ENCODE data around the gene ZNF780B. TPM values are rescaled to one million over a fixed set of nuclear protein-coding genes. Genes with fewer than 3 reads are reported as not detected.

The ZNF780B gene
- total and polyA plus RNA-seq, 2 of the 8 experiments (the other 6 are each of a cell fraction or from before 2014, with no cell fraction given): 3.1 to 22.4 TPM

DNA sequence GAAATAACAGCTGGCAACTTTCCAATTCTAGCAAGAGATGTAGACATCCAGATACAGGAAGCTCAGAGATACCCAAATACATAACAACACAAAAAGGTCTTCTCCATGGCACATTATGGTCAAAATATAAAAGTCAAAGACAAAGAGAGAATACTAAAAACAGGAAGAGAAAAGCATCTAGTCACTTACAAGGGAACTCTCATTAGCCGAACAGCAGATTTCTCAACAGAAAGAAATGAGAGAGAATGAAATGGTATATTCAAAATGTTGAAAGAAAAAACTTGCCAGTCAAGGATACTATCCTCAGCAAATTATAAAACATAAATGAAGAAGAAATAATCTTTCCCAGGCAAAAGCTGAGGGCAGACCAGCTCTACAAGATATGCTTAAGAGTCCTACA lies 22.3 kb upstream of the ZNF780B start:
- Histone ChIP-seq H3K4ac (replicated peaks; ENCODE audit: insufficient read length, low read depth, low read length) (no peak overlapping the region), H2AFZ (ENCODE audit: low read length) (no peak overlapping the region), H4K5ac (ENCODE audit: insufficient read length, low read depth, low read length) (no peak overlapping the region), H2BK15ac (ENCODE audit: low read length) (no peak overlapping the region), H3K14ac (ENCODE audit: insufficient read length) (no peak overlapping the region), H3K4me3 (ENCODE audit: extremely low read depth in 1 of 4, insufficient read depth in 2 of 4, low read depth in 3 of 4, low read length in 4 of 4) (no peak overlapping the region), H3K36me3 (ENCODE audit: control insufficient read depth in 2 of 4, insufficient read depth in 4 of 4, low read length in 3 of 4) (peaks cover 2 to 67% (median 45%) of the 10 kb centered on the region in 4 experiments; a peak in 7 of 8 replicates), H3K4me2 (ENCODE audit: insufficient read depth in 1 of 2, low read depth in 2 of 2, low read length in 2 of 2) (no peak overlapping the region), H3K27ac (ENCODE audit: low read depth, low read length) (no peak overlapping the region), H3K27me3 (replicated peaks in 1 of 4; ENCODE audit: control insufficient read depth in 3 of 4, extremely low read depth in 1 of 4, insufficient read depth in 3 of 4, low read length in 3 of 4) (no peaks in the 10 kb centered on the region), H3K18ac (ENCODE audit: extremely low read depth, low read length) (no peak overlapping the region), H4K20me1 (replicated peaks in 1 of 2; ENCODE audit: control insufficient read depth in 1 of 2, insufficient read depth in 2 of 2, low read length in 2 of 2) (no peaks in the 10 kb centered on the region), H2BK12ac (ENCODE audit: low read depth, low read length) (no peak overlapping the region), H2BK20ac (ENCODE audit: low read length) (no peak overlapping the region), H2BK120ac (replicated peaks; ENCODE audit: low read depth, low read length) (no peak overlapping the region), H3K79me2 (ENCODE audit: control insufficient read depth in 1 of 2, insufficient read depth in 2 of 2, low read length in 2 of 2) (no peaks in the 10 kb centered on the region), H3K79me1 (ENCODE audit: low read depth, low read length) (no peaks in the 10 kb centered on the region), H2BK5ac (ENCODE audit: low read depth, low read length) (no peak overlapping the region), H4K8ac (ENCODE audit: extremely low read depth, insufficient read depth, low read length) (no peak overlapping the region), H2AK5ac (ENCODE audit: low read depth, low read length) (no peak overlapping the region), H3K4me1 (replicated peaks in 1 of 4; ENCODE audit: control insufficient read depth in 3 of 4, insufficient read depth in 4 of 4, low read length in 3 of 4) (no peaks in the 10 kb centered on the region), H3K56ac (replicated peaks; ENCODE audit: insufficient read length, low read depth, low read length) (no peak overlapping the region), H3K9ac (replicated peaks in 1 of 4; ENCODE audit: extremely low read depth in 1 of 4, low read depth in 3 of 4, low read length in 3 of 4) (no peak overlapping the region), H3K23ac (ENCODE audit: insufficient read length) (no peak overlapping the region), H4K91ac (replicated peaks; ENCODE audit: insufficient read length, low read length) (no peak overlapping the region), H3K23me2 (ENCODE audit: low read depth, low read length) (no peaks in the 10 kb centered on the region; the same call in 1 of the 2 replicates), H3K9me3 (ENCODE audit: insufficient read depth in 2 of 2, low read depth in 1 of 2, low read length in 1 of 2) (peaks cover 33 to 37% of the 10 kb centered on the region in 2 experiments)
- 94% methylated on average over 1 of the region's 1 CpG; no CpG with 5 or more reads in 1 of the 2 experiments for WGBS, 2 experiments (ENCODE audit: extremely low coverage in 1 of 2, insufficient coverage in 1 of 2, insufficient read length in 1 of 2, insufficient replicate concordance in 2 of 2, low coverage in 1 of 2, low lambda C conversion rate in 2 of 2, missing lambda C conversion rate in 1 of 2)
- DNase-seq (ENCODE audit: low read depth in 1 of 2, low spot score in 2 of 2) (no peak), FAIRE-seq (no peak)
- ChIA-PET POLR2A (ENCODE audit: partially characterized antibody) (no interaction called here), CTCF (ENCODE audit: partially characterized antibody) (no interaction called here)
- TF ChIP-seq FOSL1 (IDR thresholded peaks at IDR 0.05; ENCODE audit: insufficient read depth, low read depth, low read length) (no peak), POLR2AphosphoS5 (IDR thresholded peaks at IDR 0.05; ENCODE audit: low read depth, low read length) (no peak), POU5F1 (IDR thresholded peaks at IDR 0.05; ENCODE audit: low read depth, low read length) (no peak), EZH2 (IDR thresholded peaks at IDR 0.05; ENCODE audit: low read depth, low read length, severe bottlenecking) (no peak), BACH1 (IDR thresholded peaks at IDR 0.05; ENCODE audit: low read length) (no peak), RNF2 (IDR thresholded peaks at IDR 0.05; ENCODE audit: borderline replicate concordance, low read depth, low read length, missing control alignments, poor library complexity, severe bottlenecking) (no peak), SIRT6 (IDR thresholded peaks at IDR 0.05; ENCODE audit: low read length) (no peak), CTBP2 (IDR thresholded peaks at IDR 0.05; ENCODE audit: borderline replicate concordance, insufficient read depth, insufficient read length, low read length) (no peak), MAFK (IDR thresholded peaks at IDR 0.05; ENCODE audit: low read depth, low read length) (no peak), GABPA (IDR thresholded peaks at IDR 0.05; ENCODE audit: borderline replicate concordance, insufficient read depth, low read length) (no peak), RXRA (IDR thresholded peaks at IDR 0.05; ENCODE audit: insufficient read depth, low read depth, low read length) (no peak), TAF1 (IDR thresholded peaks at IDR 0.05; ENCODE audit: low read depth, low read length) (no peak), GTF2F1 (IDR thresholded peaks at IDR 0.05; ENCODE audit: borderline replicate concordance, low read depth, low read length) (no peak)
- TF ChIP-seq, protein P1, sequence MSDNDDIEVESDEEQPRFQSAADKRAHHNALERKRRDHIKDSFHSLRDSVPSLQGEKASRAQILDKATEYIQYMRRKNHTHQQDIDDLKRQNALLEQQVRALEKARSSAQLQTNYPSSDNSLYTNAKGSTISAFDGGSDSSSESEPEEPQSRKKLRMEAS (IDR thresholded peaks at IDR 0.05): no peak

All from H1 (cell line).